HG02943 (cell line): Measurements from ENCODE around the gene TCHH.

Source experiments
- ATAC-seq: cut with Tn5 transposase; IDR thresholded peaks from one replicate; pipeline ENCODE4 v1.9.1; 2021; ENCODE audit warnings: mild to moderate bottlenecking, low read depth, moderate library complexity; ENCODE audit not compliant: unreplicated experiment

The TCHH gene

DNA sequence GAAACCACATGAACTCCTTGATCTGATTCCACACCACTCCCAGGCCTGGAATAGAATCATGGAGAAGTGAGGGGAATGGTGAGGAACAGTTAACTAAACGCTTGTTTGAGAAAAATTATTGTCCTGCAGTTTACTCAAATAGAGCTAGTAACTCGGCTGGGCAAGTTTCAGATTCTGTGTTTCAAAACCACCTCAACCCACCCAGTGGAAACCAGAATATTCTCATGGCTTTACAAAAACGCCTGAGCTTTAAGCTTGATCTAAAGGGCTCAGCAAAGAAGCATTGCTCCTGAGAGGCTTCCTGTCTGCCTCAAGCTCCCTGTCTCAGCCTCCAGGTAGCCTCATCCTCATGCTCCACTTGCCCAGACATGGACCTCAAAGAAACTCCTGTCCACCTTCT lies 42.9 kb downstream of the TCHH start:
- no peak for ATAC-seq

DNA sequence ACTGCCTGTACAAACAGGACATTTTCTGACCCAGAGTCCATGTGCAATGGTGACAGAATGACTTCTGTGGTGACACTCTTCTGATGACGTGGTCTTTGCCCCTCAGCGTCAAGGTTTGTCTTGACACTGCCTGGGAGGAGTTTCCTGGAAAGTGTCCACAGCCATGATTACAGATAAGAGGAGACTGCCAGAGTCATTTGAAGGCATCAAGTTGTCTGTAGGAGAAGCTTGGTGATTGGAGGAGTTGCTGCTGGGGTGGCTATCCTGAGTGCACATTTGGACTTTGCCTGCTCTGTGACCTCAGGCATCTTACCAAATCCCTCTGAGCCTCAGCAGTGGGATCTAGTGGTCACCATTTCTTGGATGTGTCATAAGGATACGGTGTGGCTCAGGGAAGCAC lies 44.1 kb downstream of the TCHH start:
- no peak for ATAC-seq

- ATAC-seq = no peak
These were observed 47.3 kb downstream of the TCHH start for GRCh38 chr1:152067929-152068328.

GRCh38 chr1:152067150-152067549 lies 48.1 kb downstream of the TCHH start:
- ATAC-seq = no peak

- no peak for ATAC-seq
These were observed 53.3 kb downstream of the TCHH start for GRCh38 chr1:152061952-152062351.
